Gastroesophageal sphincter (tissue), 4 donors: Measurements from ENCODE around the gene SOX8. TPM values are rescaled to one million over a fixed set of nuclear protein-coding genes. Genes with fewer than 3 reads are reported as not detected.
A peak's percentile ranks its signal among the peaks of the same experiment; 100 is the strongest.

Experiments
- ATAC-seq: fragments of 150-250 bp; one replicate; pipeline ENCODE4 v1.9.1; 2016; ENCODE audit warnings: mild to moderate bottlenecking, moderate library complexity
- H3K27ac ChIP-seq, 4 donors: fragments of 200-600 bp; sonication (generic) in 3 of 4; 1 replicate in 3 of 4; 2 replicates in 1 of 4; pipeline ENCODE4 v1.5.1; 2016 to 2019
- H3K27me3 ChIP-seq: fragments of 200-600 bp; sonication (generic); one replicate; pipeline ENCODE4 v1.5.1; 2019
- H3K36me3 ChIP-seq, 2 donors: fragments of 200-600 bp; sonication (generic); one replicate each; pipeline ENCODE4 v1.5.1; 2019; ENCODE audit warnings: control low read depth in 1 of 2
- H3K4me1 ChIP-seq, 3 donors: fragments of 200-600 bp; sonication (generic); 1 replicate in 2 of 3; 2 replicates in 1 of 3; pipeline ENCODE4 v1.5.1; 2016 to 2019; ENCODE audit warnings: control low read depth in 2 of 3
- H3K4me3 ChIP-seq, 2 donors: fragments of 200-600 bp; sonication (generic); one replicate each; pipeline ENCODE4 v1.5.1; 2019; ENCODE audit warnings: mild to moderate bottlenecking in 1 of 2, moderate library complexity in 1 of 2
- H3K9me3 ChIP-seq, 3 donors: fragments of 200-600 bp; sonication (generic); one replicate each; pipeline ENCODE4 v1.5.1; 2017 to 2019; ENCODE audit warnings: control low read depth in 2 of 3
- CTCF ChIP-seq, 4 experiments: fragments of 200-600 bp in 2 of 4; fragments of 450-650 bp in 2 of 4; sonication (generic) in 1 of 4; IDR thresholded peaks; one replicate each; pipeline ENCODE4 v1.5.1; 2017 to 2019; ENCODE audit warnings: antibody characterized with exemption in 4 of 4, mild to moderate bottlenecking in 2 of 4, moderate library complexity in 2 of 4
- EP300 ChIP-seq: sonication (generic); formaldehyde crosslinking; IDR thresholded peaks from one replicate; pipeline ENCODE4 v1.6.1; 2017; ENCODE audit warnings: antibody characterized with exemption, mild to moderate bottlenecking
- POLR2A ChIP-seq, 2 donors: fragments of 450-650 bp; IDR thresholded peaks; one replicate each; pipeline ENCODE4 v1.6.1; 2017; ENCODE audit warnings: antibody characterized with exemption in 2 of 2, mild to moderate bottlenecking in 2 of 2, moderate library complexity in 1 of 2
- POLR2AphosphoS5 ChIP-seq: sonication (generic); formaldehyde crosslinking; IDR thresholded peaks from one replicate; pipeline ENCODE4 v1.6.1; 2017; ENCODE audit warnings: antibody characterized with exemption
- WGBS, 2 donors: methylation state at CpG; one replicate each; pipeline ENCODE4 v1.1.5; 2018; ENCODE audit warnings: low coverage in 1 of 2; 5-methylcytosine and 5-hydroxymethylcytosine counted together
- total RNA-seq, 4 donors: library from RNA; depleted of rRNA; stranded (reverse); fragments of >200 nt; gene quantifications; one replicate each; pipeline ENCODE4 v1.1.0, GENCODE V29; 2016

The SOX8 gene
- total RNA-seq, 4 donors from 2014 or later = 2.0 to 4.5 (median 3.6) TPM

GRCh38 chr16:1014771-1015495 is 33.4 kb downstream of the SOX8 start:
- 78% methylated on average over 6 of the region's 22 CpGs; no CpG with 5 or more reads in 1 of the 2 donors for WGBS, 2 donors
- TF ChIP-seq EP300 (no peak), POLR2A (IDR thresholded peaks at IDR 0.05) (no peak), POLR2AphosphoS5 (no peak), CTCF (IDR thresholded peaks at IDR 0.05) (no peak)
- peaks cover 0 to 10% (median 0%) of the 10 kb centered on the region in 3 donors for H3K4me1 ChIP-seq

GRCh38 chr16:1018447-1019198 is 37.1 kb downstream of the SOX8 start:
- H3K4me3 ChIP-seq = peak overlapping the region in 1 of 2 donors; percentile 32
- TF ChIP-seq EP300 = no peak
- no peak for TF ChIP-seq POLR2AphosphoS5
- no peak for TF ChIP-seq CTCF (IDR thresholded peaks at IDR 0.05)
- TF ChIP-seq POLR2A (IDR thresholded peaks at IDR 0.05) = no peak
- peaks cover 54% of the 10 kb centered on the region for H3K27me3 ChIP-seq

More at GRCh38 chr16:1014771-1015495, 33.4 kb downstream of the SOX8 start:
- no peak for ATAC-seq
- Histone ChIP-seq H3K4me3 (no peak overlapping the region), H3K27ac (no peak overlapping the region), H3K36me3 (no peaks in the 10 kb centered on the region), H3K27me3 (peaks cover 33% of the 10 kb centered on the region), H3K9me3 (no peaks in the 10 kb centered on the region)

DNA sequence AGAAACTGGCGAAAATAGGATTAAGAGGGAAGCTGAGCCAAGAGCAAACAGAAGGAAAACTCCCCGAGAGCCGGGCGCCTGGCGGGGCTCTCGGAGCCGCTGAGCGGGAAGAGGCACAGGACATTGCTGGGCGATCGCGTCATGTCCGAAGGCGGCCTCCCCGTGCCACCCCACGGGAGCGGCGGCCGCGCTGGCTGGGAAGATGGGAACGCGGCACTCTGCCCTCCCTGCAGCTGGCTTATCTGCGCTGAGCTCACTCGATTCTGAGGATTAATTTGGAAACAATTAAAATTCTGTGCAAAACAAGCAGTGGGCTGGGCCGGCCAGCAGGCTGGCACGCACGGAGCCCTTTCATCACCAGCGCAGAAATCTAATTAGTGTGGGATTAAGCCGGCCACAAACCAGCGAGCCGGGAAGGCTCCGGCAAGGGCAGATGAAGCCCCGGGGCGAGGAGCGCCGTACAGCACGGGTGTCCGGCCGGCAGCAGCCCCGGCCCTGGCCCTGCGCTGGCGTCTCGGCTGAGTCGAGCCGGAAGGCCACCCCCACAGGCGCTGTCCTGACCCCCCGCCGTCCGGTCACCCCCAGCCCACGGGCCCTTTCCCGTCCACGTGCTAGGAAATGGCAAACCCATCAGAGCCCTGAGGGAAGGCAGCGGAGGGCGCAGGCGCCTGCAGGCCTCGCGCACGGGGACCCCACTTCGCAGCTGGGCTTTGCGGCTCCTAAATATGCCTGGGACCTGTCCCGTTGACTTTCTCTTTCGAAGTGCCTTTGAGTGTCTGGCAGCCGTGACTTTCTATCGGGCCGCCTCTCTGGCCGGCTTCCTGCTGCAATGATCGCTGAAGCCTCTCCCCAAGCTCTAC is 37.9 kb downstream of the SOX8 start:
- no peaks in the 10 kb centered on the region for H3K36me3 ChIP-seq
- H3K4me3 ChIP-seq = peak overlapping the region in 1 of 2 donors; percentile 32
- 12% methylated on average over 5 of the region's 66 CpGs; no CpG with 5 or more reads in 1 of the 2 donors for WGBS, 2 donors
- peaks cover 62% of the 10 kb centered on the region for H3K27me3 ChIP-seq
- peak; percentile 53 for ATAC-seq
- H3K4me1 ChIP-seq = peaks cover 0 to 10% (median 0%) of the 10 kb centered on the region in 3 donors
- peak overlapping the region in 3 of 4 donors; percentile 14 to 59 (median 36) for H3K27ac ChIP-seq
- TF ChIP-seq POLR2A (IDR thresholded peaks at IDR 0.05) (no peak), CTCF (IDR thresholded peaks at IDR 0.05) (no peak), EP300 (no peak), POLR2AphosphoS5 (peak; percentile 60)
- no peaks in the 10 kb centered on the region for H3K9me3 ChIP-seq

More at GRCh38 chr16:1018447-1019198, 37.1 kb downstream of the SOX8 start:
- ATAC-seq = no peak
- WGBS, 2 donors = 68 to 80% methylated on average over 1 to 8 of the region's 15 CpGs
- peaks cover 0 to 10% (median 0%) of the 10 kb centered on the region in 3 donors for H3K4me1 ChIP-seq
- no peaks in the 10 kb centered on the region for H3K9me3 ChIP-seq
- H3K36me3 ChIP-seq = no peaks in the 10 kb centered on the region
- H3K27ac ChIP-seq = peak overlapping the region in 2 of 4 donors; percentile 36 to 59

DNA sequence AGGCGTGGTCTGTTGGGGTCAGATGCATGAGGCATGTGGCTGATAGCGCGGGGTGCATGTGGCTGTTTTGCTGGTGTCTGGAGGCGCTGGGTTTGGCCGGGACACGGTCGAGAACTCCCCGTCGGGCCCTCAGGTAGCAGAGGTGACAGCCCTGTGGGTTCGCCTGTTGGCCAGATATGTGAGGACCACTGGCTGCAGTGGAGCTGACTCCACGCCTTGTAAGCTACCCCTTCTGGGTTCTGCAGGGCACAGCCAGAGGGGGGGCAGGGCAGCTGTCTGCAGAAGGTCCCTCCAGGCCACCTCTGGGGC is 38.5 kb downstream of the SOX8 start:
- WGBS, 2 donors = no CpG with 5 or more reads among the region's 11 CpGs
- H3K27ac ChIP-seq = peak overlapping the region in 1 of 4 donors; percentile 59
- ATAC-seq = peak; percentile 8
- H3K4me3 ChIP-seq = peak overlapping the region in 1 of 2 donors; percentile 32
- TF ChIP-seq POLR2A (IDR thresholded peaks at IDR 0.05) (no peak), POLR2AphosphoS5 (no peak), EP300 (no peak)
- peaks cover 68% of the 10 kb centered on the region for H3K27me3 ChIP-seq
- H3K9me3 ChIP-seq = no peaks in the 10 kb centered on the region
- no peaks in the 10 kb centered on the region for H3K36me3 ChIP-seq
- peaks cover 0 to 10% (median 0%) of the 10 kb centered on the region in 3 donors for H3K4me1 ChIP-seq

GRCh38 chr16:1020591-1020990 is 39.0 kb downstream of the SOX8 start:
- Histone ChIP-seq H3K4me3 (no peak overlapping the region), H3K4me1 (peaks cover 0 to 10% (median 0%) of the 10 kb centered on the region in 3 donors), H3K36me3 (no peaks in the 10 kb centered on the region), H3K9me3 (no peaks in the 10 kb centered on the region), H3K27me3 (peaks cover 73% of the 10 kb centered on the region), H3K27ac (no peak overlapping the region)
- no peak for ATAC-seq
- WGBS, 2 donors = 69% methylated on average over 2 of the region's 11 CpGs; no CpG with 5 or more reads in 1 of the 2 donors
- no peak for TF ChIP-seq CTCF (IDR thresholded peaks at IDR 0.05)
- no peak for TF ChIP-seq POLR2A (IDR thresholded peaks at IDR 0.05)
- no peak for TF ChIP-seq POLR2AphosphoS5
- TF ChIP-seq EP300 = no peak
